Adrenal gland (tissue), 12 donors: ENCODE results near the gene RPL23. TPM values are rescaled to one million over a fixed set of nuclear protein-coding genes. Genes with fewer than 3 reads are reported as not detected.

Experiments
- DNase-seq, 7 donors: peaks; one replicate each; pipeline ENCODE4 v3.0.0-alpha.2; 2019 to 2020
- H3K27ac ChIP-seq, 5 donors: fragments of 200-600 bp; sonication (generic) in 4 of 5; 1 replicate in 3 of 5; 2 replicates in 2 of 5; pipeline versions ENCODE4 v1.5.1 to v1.8.0; 2016 to 2020; ENCODE audit warnings: mild to moderate bottlenecking in 1 of 5
- H3K27me3 ChIP-seq: fragments of 200-600 bp; 2 replicates; pipeline ENCODE4 v1.8.0; 2021
- H3K36me3 ChIP-seq, 2 donors: fragments of 200-600 bp; replicated peaks in 1 of 2; 1 replicate in 1 of 2; 2 replicates in 1 of 2; pipeline versions ENCODE4 v1.5.1 to v1.8.0; 2018 to 2022
- H3K4me1 ChIP-seq, 2 donors: fragments of 200-600 bp; replicated peaks in 1 of 2; 1 replicate in 1 of 2; 2 replicates in 1 of 2; pipeline versions ENCODE4 v1.5.1 to v1.8.0; 2018 to 2021
- H3K4me3 ChIP-seq, 4 donors: fragments of 200-600 bp; sonication (generic) in 3 of 4; one replicate each; pipeline ENCODE4 v1.5.1; 2016 to 2018
- H3K9me3 ChIP-seq, 3 donors: fragments of 200-600 bp; sonication (generic) in 1 of 3; replicated peaks in 1 of 3; 1 replicate in 2 of 3; 2 replicates in 1 of 3; pipeline versions ENCODE4 v1.5.1 to v1.8.0; 2016 to 2021
- CTCF ChIP-seq, 6 experiments: fragments of 450-650 bp in 4 of 6; fragments of 200-600 bp in 2 of 6; sonication (generic) in 1 of 6; IDR thresholded peaks; 1 replicate in 5 of 6; 2 replicates in 1 of 6; pipeline versions ENCODE4 v1.5.1 to v1.8.0; 2016 to 2021; ENCODE audit warnings: antibody characterized with exemption in 6 of 6, mild to moderate bottlenecking in 2 of 6, moderate library complexity in 1 of 6
- POLR2A ChIP-seq, 2 donors: fragments of 450-650 bp; IDR thresholded peaks; one replicate each; pipeline ENCODE4 v1.6.1; 2017; ENCODE audit warnings: antibody characterized with exemption in 2 of 2, mild to moderate bottlenecking in 2 of 2, moderate library complexity in 1 of 2
- WGBS, 4 donors: extraction: QIAGEN DNeasy Blood & Tissue Kit in 2 of 4; methylation state at CpG; one replicate each; pipeline versions ENCODE4 v1.1.5 to v1.1.7; 2013 to 2017; 5-methylcytosine and 5-hydroxymethylcytosine counted together
- intact Hi-C, 2 donors: fragments of 100-400 bp; cut with DNase I; formaldehyde crosslinking; loops; one replicate each; pipeline versions ENCODE4 v1.14.1 to v1.15.0; 2022 to 2023
- polyA plus RNA-seq, 3 donors: library from polyadenylated mRNA; stranded (reverse); fragments of 200-250 nt in 2 of 3; fragments of 350-450 nt in 1 of 3; fragmentation: Illumina TruSeq in 1 of 3; extraction: RNeasy Lipid Tissue Mini Kit (QIAGEN cat#74804) in 1 of 3; gene quantifications; one replicate each; pipeline ENCODE4 v1.2.3, GENCODE V29; 2013 to 2014
- total RNA-seq, 9 donors: library from RNA; depleted of rRNA in 4 of 9; stranded (reverse); fragments of >200 nt in 4 of 9; fragments of 120-200 nt in 1 of 9; fragmentation: NEBNext Ultra II Directional in 1 of 9; extraction: Animal tissue kit (Norgen Biotek cat#: 25700) in 1 of 9; gene quantifications; one replicate each; pipeline versions ENCODE4 v1.1.0 to v1.2.4, GENCODE V29; 2013 to 2023
- donor health status: healthy with polysubstance abuse.
- donor health status: Bipolar disorder and iron deficiency.
- donor health status: DM: yes; HTN: yes; CAD: no.
- donor health status: DM: no; HTN: no; CAD: no.
- donor health status: DM: no; HTN: no; CAD: no.
- donor health status: DM: yes; HTN: yes; CAD: no.

Gene RPL23
- total and polyA plus RNA-seq, 12 donors: 927 to 3,246 (median 1,454) TPM

- intact Hi-C loops: no loop called here
- 46 to 63% (median 62%) methylated on average over 11 of the region's 11 CpGs for WGBS, 4 donors
- Histone ChIP-seq H3K9me3 (no peaks in the 10 kb centered on the region), H3K36me3 (peaks cover 0 to 22% of the 10 kb centered on the region in 2 donors), H3K27me3 (no peaks in the 10 kb centered on the region), H3K27ac (peak overlapping the region in 1 of 5 donors; percentile 41), H3K4me3 (no peak overlapping the region), H3K4me1 (peaks cover 31 to 56% of the 10 kb centered on the region in 2 donors)
- TF ChIP-seq CTCF (IDR thresholded peaks at IDR 0.05): peak in 2 of 6 experiments; percentile 14 to 34
- no peak for TF ChIP-seq POLR2A (IDR thresholded peaks at IDR 0.05)
- no peak for DNase-seq
Measured at GRCh38 chr17:38885728-38886642, 32.5 kb upstream of the RPL23 start.

GRCh38 chr17:38885044-38885727 is 31.7 kb upstream of the RPL23 start:
- no peak for DNase-seq
- Histone ChIP-seq H3K4me3 (no peak overlapping the region), H3K9me3 (no peaks in the 10 kb centered on the region), H3K27me3 (no peaks in the 10 kb centered on the region), H3K4me1 (peaks cover 39 to 64% of the 10 kb centered on the region in 2 donors), H3K27ac (peak overlapping the region in 1 of 5 donors; percentile 41), H3K36me3 (peaks cover 0 to 15% of the 10 kb centered on the region in 2 donors)
- intact Hi-C loops: no loop called here
- 59 to 77% (median 70%) methylated on average over 7 to 9 of the region's 9 CpGs for WGBS, 4 donors
- TF ChIP-seq POLR2A (IDR thresholded peaks at IDR 0.05) (no peak), CTCF (IDR thresholded peaks at IDR 0.05) (no peak)

- peak overlapping the region in 3 of 5 donors; percentile 16 to 67 (median 59) for H3K27ac ChIP-seq
- no peaks in the 10 kb centered on the region for H3K9me3 ChIP-seq
- TF ChIP-seq POLR2A (IDR thresholded peaks at IDR 0.05) (no peak), CTCF (IDR thresholded peaks at IDR 0.05) (no peak)
- H3K36me3 ChIP-seq: peaks cover 0 to 7% of the 10 kb centered on the region in 2 donors
- intact Hi-C loops: no loop called here
- WGBS, 4 donors: 52 to 65% (median 60%) methylated on average over 19 of the region's 19 CpGs
- DNase-seq: no peak
- no peak overlapping the region for H3K4me3 ChIP-seq
- no peaks in the 10 kb centered on the region for H3K27me3 ChIP-seq
- H3K4me1 ChIP-seq: peaks cover 49 to 77% of the 10 kb centered on the region in 2 donors
Measured at GRCh38 chr17:38883592-38884526, 30.3 kb upstream of the RPL23 start.
